H9 (cell line): ENCODE measurements around the gene RELCH. TPM values are rescaled to one million over a fixed set of nuclear protein-coding genes. Genes with fewer than 3 reads are reported as not detected.

Experiments used
- DNase-seq: peaks from one replicate; pipeline ENCODE4 v3.0.0-alpha.2; 2017
- H2AFZ ChIP-seq: one replicate; pipeline ENCODE4 v1.6.1; 2013; ENCODE audit warnings: mild to moderate bottlenecking, low read length, control low read depth, moderate library complexity
- H2AK5ac ChIP-seq: 2 replicates; pipeline ENCODE4 v1.6.1; 2013; ENCODE audit warnings: low read length, control low read depth, mixed read lengths; ENCODE audit not compliant: insufficient read length
- H2BK120ac ChIP-seq: one replicate; pipeline ENCODE4 v1.6.1; 2013; ENCODE audit warnings: low read depth, mild to moderate bottlenecking, low read length, control low read depth, inconsistent platforms; ENCODE audit not compliant: poor library complexity, severe bottlenecking
- H2BK12ac ChIP-seq: 2 replicates; pipeline ENCODE4 v1.6.1; 2013; ENCODE audit warnings: low read length, control low read depth, mixed read lengths, low read depth; ENCODE audit not compliant: insufficient read length
- H2BK15ac ChIP-seq: 2 replicates; pipeline ENCODE4 v1.6.1; 2013; ENCODE audit warnings: low read depth, low read length, control low read depth
- H2BK20ac ChIP-seq: one replicate; pipeline ENCODE4 v1.6.1; 2013; ENCODE audit warnings: low read depth, mild to moderate bottlenecking, low read length, control low read depth, inconsistent platforms; ENCODE audit not compliant: poor library complexity, severe bottlenecking
- H2BK5ac ChIP-seq: 2 replicates; pipeline ENCODE4 v1.6.1; 2013; ENCODE audit warnings: low read length, control low read depth, mixed read lengths; ENCODE audit not compliant: insufficient read length
- H3K14ac ChIP-seq: 2 replicates; pipeline ENCODE4 v1.6.1; 2013; ENCODE audit warnings: low read length, control low read depth; ENCODE audit not compliant: insufficient read depth
- H3K18ac ChIP-seq: 2 replicates; pipeline ENCODE4 v1.6.1; 2013; ENCODE audit warnings: low read depth, mild to moderate bottlenecking, mixed read lengths, low read length, control low read depth; ENCODE audit not compliant: insufficient read length
- H3K23ac ChIP-seq: 2 replicates; pipeline ENCODE4 v1.6.1; 2013; ENCODE audit warnings: low read length, control low read depth, mixed read lengths, low read depth; ENCODE audit not compliant: insufficient read length
- H3K23me2 ChIP-seq: 2 replicates; pipeline ENCODE4 v1.6.1; 2013; ENCODE audit warnings: low read depth, mild to moderate bottlenecking, mixed read lengths, low read length, control low read depth; ENCODE audit not compliant: insufficient read length, poor library complexity, severe bottlenecking
- H3K27ac ChIP-seq: 2 replicates; pipeline ENCODE4 v1.5.1; 2013; ENCODE audit warnings: low read length, control low read depth, mixed read lengths, low read depth; ENCODE audit not compliant: insufficient read length
- H3K27me3 ChIP-seq: 2 replicates; pipeline ENCODE4 v1.6.1; 2013; ENCODE audit warnings: low read length, control low read depth, inconsistent platforms; ENCODE audit not compliant: insufficient read depth
- H3K4ac ChIP-seq: 2 replicates; pipeline ENCODE4 v1.6.1; 2013; ENCODE audit warnings: low read depth, mild to moderate bottlenecking, control low read depth, inconsistent platforms, low read length, moderate library complexity
- H3K4me1 ChIP-seq: 2 replicates; pipeline ENCODE4 v1.6.1; 2013; ENCODE audit warnings: low read length, control low read depth, inconsistent platforms; ENCODE audit not compliant: insufficient read depth
- H3K4me2 ChIP-seq: 2 replicates; pipeline ENCODE4 v1.6.1; 2013; ENCODE audit warnings: low read length, control low read depth, mixed read lengths; ENCODE audit not compliant: insufficient read length, insufficient read depth
- H3K56ac ChIP-seq: 2 replicates; pipeline ENCODE4 v1.6.1; 2013; ENCODE audit warnings: low read depth, mild to moderate bottlenecking, mixed read lengths, low read length, control low read depth; ENCODE audit not compliant: insufficient read length
- H3K79me1 ChIP-seq: 2 replicates; pipeline ENCODE4 v1.6.1; 2013; ENCODE audit warnings: low read depth, mild to moderate bottlenecking, moderate library complexity, low read length, control low read depth, inconsistent platforms; ENCODE audit not compliant: insufficient read depth, poor library complexity, severe bottlenecking
- H3K79me2 ChIP-seq: 2 replicates; pipeline ENCODE4 v1.6.1; 2013; ENCODE audit warnings: low read length, control low read depth, inconsistent platforms; ENCODE audit not compliant: insufficient read depth
- H3K9ac ChIP-seq: 2 replicates; pipeline ENCODE4 v1.6.1; 2013; ENCODE audit warnings: low read length, control low read depth, mixed read lengths; ENCODE audit not compliant: insufficient read length; ENCODE audit errors: extremely low read depth
- H3K9me3 ChIP-seq: one replicate; pipeline ENCODE4 v1.6.1; 2013; ENCODE audit warnings: low read depth, low read length, inconsistent platforms; ENCODE audit not compliant: control insufficient read depth
- H3T11ph ChIP-seq: one replicate; pipeline ENCODE4 v1.6.1; 2013; ENCODE audit warnings: mild to moderate bottlenecking, low read length, control low read depth, inconsistent platforms
- H4K20me1 ChIP-seq: one replicate; pipeline ENCODE4 v1.6.1; 2013; ENCODE audit not compliant: control insufficient read depth, insufficient read length, insufficient read depth
- H4K5ac ChIP-seq: 2 replicates; pipeline ENCODE4 v1.6.1; 2013; ENCODE audit warnings: low read depth, mild to moderate bottlenecking, mixed read lengths, low read length, control low read depth; ENCODE audit not compliant: insufficient read length
- H4K8ac ChIP-seq: replicated peaks from 2 replicates; pipeline ENCODE4 v1.6.1; 2013; ENCODE audit warnings: low read length, control low read depth, mixed read lengths, low read depth; ENCODE audit not compliant: insufficient read length
- H4K91ac ChIP-seq: 2 replicates; pipeline ENCODE4 v1.6.1; 2013; ENCODE audit warnings: low read depth, mild to moderate bottlenecking, moderate library complexity, mixed read lengths, low read length, control low read depth; ENCODE audit not compliant: insufficient read length
- H3K27ac Mint-ChIP-seq, 3 experiments: 2 replicates in 2 of 3; 3 replicates in 1 of 3; pipeline ENCODE4 v1.8.0; 2020 to 2021; ENCODE audit warnings: mixed read lengths in 3 of 3, mild to moderate bottlenecking in 1 of 3, moderate library complexity in 1 of 3
- H3K27me3 Mint-ChIP-seq: 2 replicates; pipeline ENCODE4 v1.8.0; 2021; ENCODE audit warnings: low read depth, mild to moderate bottlenecking, moderate library complexity, mixed read lengths
- H3K36me3 Mint-ChIP-seq, 3 experiments: 2 replicates in 2 of 3; 3 replicates in 1 of 3; pipeline ENCODE4 v1.8.0; 2020 to 2021; ENCODE audit warnings: low read depth in 3 of 3, mixed read lengths in 3 of 3; ENCODE audit not compliant: insufficient read depth in 1 of 3
- H3K4me1 Mint-ChIP-seq, 2 experiments: 2 replicates each; pipeline ENCODE4 v1.8.0; 2020; ENCODE audit warnings: mixed read lengths in 2 of 2
- H3K4me3 Mint-ChIP-seq, 2 experiments: 2 replicates in 1 of 2; 3 replicates in 1 of 2; pipeline ENCODE4 v1.8.0; 2020 to 2021; ENCODE audit warnings: mild to moderate bottlenecking in 2 of 2, mixed read lengths in 2 of 2, moderate library complexity in 1 of 2
- H3K9me3 Mint-ChIP-seq, 2 experiments: 2 replicates in 1 of 2; 3 replicates in 1 of 2; pipeline ENCODE4 v1.8.0; 2020; ENCODE audit warnings: mild to moderate bottlenecking in 2 of 2, mixed read lengths in 2 of 2, moderate library complexity in 1 of 2
- WGBS: extraction: QIAGEN DNeasy Blood & Tissue Kit; methylation state at CpG from one replicate; pipeline ENCODE4 v1.1.7; 2013; ENCODE audit warnings: missing lambda C conversion rate, low lambda C conversion rate, mixed read lengths; ENCODE audit not compliant: insufficient read length; ENCODE audit errors: extremely low coverage; 5-methylcytosine and 5-hydroxymethylcytosine counted together
- total RNA-seq: library from RNA; stranded (reverse); gene quantifications from 2 replicates; pipeline ENCODE4 v1.2.1, GENCODE V29; 2021
- TF ChIP-seq, protein P1 (sequence below): fragments of 200-600 bp; sonication (generic); conservative IDR thresholded peaks from 3 replicates; pipeline ENCODE4 v1.8.0; 2021; ENCODE audit warnings: antibody characterized with exemption, mild to moderate bottlenecking

RELCH gene
- total RNA-seq, 1 experiment from 2014 or later: 32.3 TPM

DNA sequence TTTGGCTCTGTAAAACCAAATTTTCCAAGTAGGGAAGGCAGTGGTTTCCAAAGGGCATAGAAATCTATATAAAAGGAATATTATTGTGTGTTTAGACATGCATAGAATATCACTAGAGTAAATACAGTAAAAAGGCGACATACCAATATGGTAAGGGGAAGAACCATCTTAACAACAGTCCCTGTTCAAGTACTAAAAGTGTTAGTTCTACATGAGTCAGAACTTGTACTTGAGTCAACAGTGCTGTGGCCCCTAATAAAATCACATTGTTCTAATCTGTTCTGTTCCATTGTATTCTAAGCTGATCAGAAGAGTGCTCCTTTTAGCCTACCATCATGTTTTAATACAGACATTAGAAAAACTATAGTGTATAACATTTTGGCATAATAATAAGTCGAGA lies 102.0 kb downstream of the RELCH start:
- Histone ChIP-seq H3K23ac (no peak overlapping the region), H3K9me3 (no peaks in the 10 kb centered on the region), H2BK15ac (no peak overlapping the region), H3K56ac (no peak overlapping the region), H3K18ac (no peak overlapping the region), H4K5ac (no peak overlapping the region), H2AFZ (no peak overlapping the region), H3K79me2 (no peaks in the 10 kb centered on the region), H2BK20ac (no peak overlapping the region), H4K20me1 (no peaks in the 10 kb centered on the region), H2AK5ac (no peak overlapping the region), H3K27me3 (no peaks in the 10 kb centered on the region), H3K79me1 (no peaks in the 10 kb centered on the region), H3K14ac (no peak overlapping the region), H3T11ph (no peak overlapping the region), H2BK120ac (no peak overlapping the region), H4K91ac (no peak overlapping the region), H2BK5ac (no peak overlapping the region), H3K4ac (no peak overlapping the region), H3K23me2 (no peaks in the 10 kb centered on the region), H4K8ac (no peak overlapping the region), H2BK12ac (no peak overlapping the region), H3K9ac (no peak overlapping the region), H3K4me2 (no peak overlapping the region), H3K27ac (no peak overlapping the region), H3K4me1 (no peaks in the 10 kb centered on the region)
- Mint-ChIP-seq H3K27me3 (no peaks in the 10 kb centered on the region), H3K4me3 (no peak overlapping the region), H3K9me3 (no peaks in the 10 kb centered on the region), H3K27ac (no peak overlapping the region; a peak in 1 of 7 replicates), H3K4me1 (no peaks in the 10 kb centered on the region), H3K36me3 (peaks cover 0 to 17% (median 10%) of the 10 kb centered on the region in 3 experiments; a peak in 4 of 7 replicates)
- DNase-seq: no peak
- 100% methylated on average over 1 of the region's 2 CpGs for WGBS
- TF ChIP-seq, protein P1, sequence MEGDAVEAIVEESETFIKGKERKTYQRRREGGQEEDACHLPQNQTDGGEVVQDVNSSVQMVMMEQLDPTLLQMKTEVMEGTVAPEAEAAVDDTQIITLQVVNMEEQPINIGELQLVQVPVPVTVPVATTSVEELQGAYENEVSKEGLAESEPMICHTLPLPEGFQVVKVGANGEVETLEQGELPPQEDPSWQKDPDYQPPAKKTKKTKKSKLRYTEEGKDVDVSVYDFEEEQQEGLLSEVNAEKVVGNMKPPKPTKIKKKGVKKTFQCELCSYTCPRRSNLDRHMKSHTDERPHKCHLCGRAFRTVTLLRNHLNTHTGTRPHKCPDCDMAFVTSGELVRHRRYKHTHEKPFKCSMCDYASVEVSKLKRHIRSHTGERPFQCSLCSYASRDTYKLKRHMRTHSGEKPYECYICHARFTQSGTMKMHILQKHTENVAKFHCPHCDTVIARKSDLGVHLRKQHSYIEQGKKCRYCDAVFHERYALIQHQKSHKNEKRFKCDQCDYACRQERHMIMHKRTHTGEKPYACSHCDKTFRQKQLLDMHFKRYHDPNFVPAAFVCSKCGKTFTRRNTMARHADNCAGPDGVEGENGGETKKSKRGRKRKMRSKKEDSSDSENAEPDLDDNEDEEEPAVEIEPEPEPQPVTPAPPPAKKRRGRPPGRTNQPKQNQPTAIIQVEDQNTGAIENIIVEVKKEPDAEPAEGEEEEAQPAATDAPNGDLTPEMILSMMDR: no peak
